Activated T-cell treated with anti-CD3 and anti-CD28 coated beads, Interleukin-2, amount 50 U/mL, for 4 hours (primary cell): Measurements from ENCODE around the gene ID2. TPM values are rescaled to one million over a fixed set of nuclear protein-coding genes. Genes with fewer than 3 reads are reported as not detected.
"Not testable (repeated sequence)": the region's sequence is repeated elsewhere in the genome, so short reads cannot be mapped to it uniquely, and the experiment has no call there.

Experiments used
- ATAC-seq, 2 donors: fragments of 200-7000 bp; cut with Tn5 transposase; one replicate each; pipeline ENCODE4 v1.10.0; 2021
- DNase-seq: peaks from one replicate; pipeline ENCODE4 v3.0.0-alpha.2; 2020
- H3K27me3 Mint-ChIP-seq: one replicate; pipeline ENCODE4 v1.8.0; 2021; ENCODE audit warnings: low read depth, mixed read lengths
- H3K36me3 Mint-ChIP-seq: one replicate; pipeline ENCODE4 v1.8.0; 2022; ENCODE audit warnings: mixed read lengths; ENCODE audit not compliant: insufficient read depth
- H3K4me1 Mint-ChIP-seq: one replicate; pipeline ENCODE4 v1.8.0; 2021; ENCODE audit warnings: low read depth, mixed read lengths
- H3K4me3 Mint-ChIP-seq: one replicate; pipeline ENCODE4 v1.8.0; 2021; ENCODE audit warnings: mild to moderate bottlenecking, moderate library complexity, mixed read lengths
- H3K9me3 Mint-ChIP-seq: one replicate; pipeline ENCODE4 v1.8.0; 2021; ENCODE audit warnings: mixed read lengths
- total RNA-seq, 3 donors: library from RNA; stranded (reverse); gene quantifications; one replicate each; pipeline ENCODE4 v1.2.1, GENCODE V29; 2021

ID2 gene
- total RNA-seq, 3 donors from 2014 or later = 192 to 271 (median 225) TPM

DNA sequence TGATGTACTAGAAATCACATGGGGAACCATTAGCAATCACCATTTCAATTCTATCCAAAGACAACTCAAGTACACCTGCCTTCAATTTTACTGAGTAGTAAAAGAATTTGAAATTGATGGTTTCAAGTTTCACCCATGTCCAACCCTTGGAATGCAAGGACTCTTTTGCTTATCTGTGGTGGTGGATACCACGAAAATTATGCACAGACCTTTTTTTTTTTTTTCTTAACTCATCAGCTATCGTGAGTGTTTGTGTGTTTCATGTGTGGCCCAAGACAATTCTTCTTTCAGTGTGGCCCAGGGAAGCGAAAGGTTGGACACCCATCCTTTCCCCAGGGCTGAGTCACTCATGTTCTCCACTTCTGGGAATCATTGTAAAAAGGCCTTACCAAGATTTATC lies 23.1 kb downstream of the ID2 start:
- peaks cover 2% of the 10 kb centered on the region for H3K27me3 Mint-ChIP-seq
- no peak overlapping the region for H3K4me3 Mint-ChIP-seq
- H3K4me1 Mint-ChIP-seq = no peaks in the 10 kb centered on the region
- no peak for DNase-seq
- H3K9me3 Mint-ChIP-seq = peaks cover 7% of the 10 kb centered on the region
- no peak for ATAC-seq
- no peaks in the 10 kb centered on the region for H3K36me3 Mint-ChIP-seq

DNA sequence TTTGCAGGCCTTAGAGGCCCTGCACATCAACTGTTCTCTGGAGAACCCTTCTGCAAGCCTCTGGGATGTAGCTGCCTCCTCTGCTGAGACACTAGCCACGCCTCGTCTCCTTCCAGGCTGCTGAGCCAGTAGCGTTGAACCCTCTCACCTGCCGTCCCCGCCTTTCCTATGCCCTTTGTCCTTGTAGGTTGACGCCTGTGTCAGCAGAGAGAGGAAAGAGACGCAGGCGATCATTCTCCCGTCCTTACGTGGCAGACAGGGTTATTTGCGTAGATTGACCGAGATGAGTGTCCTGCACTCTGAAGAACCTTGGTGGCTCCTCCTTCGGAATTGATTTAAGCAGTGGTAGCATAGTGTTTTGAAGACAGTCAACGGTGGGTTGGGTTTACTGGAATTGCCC lies 27.8 kb downstream of the ID2 start:
- H3K9me3 Mint-ChIP-seq = peaks cover 7% of the 10 kb centered on the region
- no peaks in the 10 kb centered on the region for H3K36me3 Mint-ChIP-seq
- no peak for ATAC-seq
- no peaks in the 10 kb centered on the region for H3K4me1 Mint-ChIP-seq
- no peak overlapping the region for H3K4me3 Mint-ChIP-seq
- peaks cover 17% of the 10 kb centered on the region for H3K27me3 Mint-ChIP-seq
- DNase-seq = no peak

DNA sequence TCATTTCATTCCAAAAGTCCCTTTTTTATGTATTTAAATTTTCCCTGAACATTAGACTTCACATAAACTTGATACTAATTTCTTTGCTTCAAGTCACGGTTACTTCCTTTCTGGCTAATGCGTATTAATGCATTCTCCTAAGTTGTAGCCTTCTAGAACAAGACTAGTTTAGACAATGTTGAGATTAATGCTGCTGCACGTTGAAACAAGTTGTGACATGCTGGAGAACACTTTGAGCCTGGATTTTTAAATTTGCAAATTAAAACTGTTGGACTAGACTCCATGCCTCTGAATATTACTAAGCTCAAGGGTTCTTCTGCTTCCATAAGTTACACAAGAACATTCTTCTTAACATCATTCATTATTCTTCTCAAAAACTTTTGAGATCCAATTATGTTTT lies 29.1 kb downstream of the ID2 start:
- no peak for DNase-seq
- H3K4me3 Mint-ChIP-seq = no peak overlapping the region
- peaks cover 11% of the 10 kb centered on the region for H3K9me3 Mint-ChIP-seq
- no peaks in the 10 kb centered on the region for H3K36me3 Mint-ChIP-seq
- H3K4me1 Mint-ChIP-seq = no peaks in the 10 kb centered on the region
- no peak for ATAC-seq
- H3K27me3 Mint-ChIP-seq = peaks cover 19% of the 10 kb centered on the region

DNA sequence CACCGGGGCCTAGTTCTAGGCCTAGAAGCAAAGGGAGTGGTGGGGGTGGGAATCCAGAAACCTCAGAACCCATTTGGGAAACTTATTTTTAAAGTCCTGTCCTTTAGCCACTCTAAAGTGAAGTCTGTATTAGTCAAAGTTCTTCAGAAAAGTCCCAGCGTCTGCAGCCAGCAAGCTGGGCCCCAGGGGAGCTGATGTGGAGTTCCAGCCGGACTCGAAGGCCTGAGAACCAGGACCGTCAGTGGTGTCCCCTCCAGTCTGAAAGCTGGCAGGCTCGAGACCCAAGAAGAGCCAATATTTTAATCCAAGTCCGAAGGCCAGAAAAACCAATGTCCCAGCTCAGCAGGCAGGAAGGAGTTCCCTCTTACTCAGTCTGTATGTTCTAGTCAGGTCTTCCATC lies 32.4 kb downstream of the ID2 start:
- Mint-ChIP-seq H3K36me3 (no peaks in the 10 kb centered on the region), H3K4me3 (no peak overlapping the region), H3K27me3 (peaks cover 17% of the 10 kb centered on the region), H3K4me1 (no peaks in the 10 kb centered on the region), H3K9me3 (peaks cover 7% of the 10 kb centered on the region)
- DNase-seq = no peak
- ATAC-seq = no peak

- ATAC-seq (no peak), DNase-seq (no peak)
- Mint-ChIP-seq H3K4me3 (no peak overlapping the region), H3K36me3 (no peaks in the 10 kb centered on the region), H3K27me3 (peaks cover 17% of the 10 kb centered on the region), H3K9me3 (peaks cover 7% of the 10 kb centered on the region), H3K4me1 (no peaks in the 10 kb centered on the region)
These were observed 33.1 kb downstream of the ID2 start for GRCh38 chr2:8714971-8715370.

DNA sequence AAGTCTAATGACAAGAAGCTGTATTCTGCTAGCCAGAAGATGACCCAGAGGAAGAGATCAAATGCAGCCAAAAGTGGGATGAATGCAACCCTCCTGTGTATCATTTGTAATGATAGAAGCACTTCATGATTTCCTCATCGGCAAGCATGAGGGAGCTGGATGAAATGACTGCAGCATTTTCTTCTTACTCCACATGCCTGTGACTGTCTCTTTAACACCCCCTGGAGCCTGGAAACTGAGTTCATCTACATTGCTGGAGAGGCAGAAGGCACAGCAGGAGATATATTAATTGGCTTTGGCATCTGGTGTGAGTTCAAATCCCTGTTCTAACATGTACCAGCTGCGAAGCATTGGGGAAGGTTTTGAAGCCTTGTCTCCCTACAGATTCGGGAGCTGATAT lies 37.7 kb downstream of the ID2 start:
- H3K4me3 Mint-ChIP-seq = no peak overlapping the region
- H3K9me3 Mint-ChIP-seq = peaks cover 7% of the 10 kb centered on the region
- ATAC-seq (no peak), DNase-seq (no peak)
- no peaks in the 10 kb centered on the region for H3K4me1 Mint-ChIP-seq
- no peaks in the 10 kb centered on the region for H3K36me3 Mint-ChIP-seq
- peaks cover 3% of the 10 kb centered on the region for H3K27me3 Mint-ChIP-seq

DNA sequence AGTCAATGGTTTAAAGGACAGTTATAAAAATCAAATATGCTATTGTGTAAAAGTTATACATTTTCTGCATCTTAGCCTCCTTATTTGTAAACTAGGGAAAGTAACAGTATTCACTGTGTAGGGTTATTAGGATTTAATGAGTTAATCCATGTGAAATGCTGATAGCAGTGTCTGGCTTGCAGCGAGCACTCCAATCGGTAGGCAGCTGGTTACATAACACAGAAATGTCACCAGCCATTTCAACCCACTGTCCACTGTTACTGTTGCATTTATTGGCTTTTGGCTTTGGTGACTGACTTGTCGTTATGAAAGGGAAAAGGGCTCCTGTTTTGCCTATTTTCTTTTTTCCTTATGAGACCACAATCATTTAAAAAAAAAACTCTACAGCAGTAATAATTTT lies 38.9 kb downstream of the ID2 start:
- no peaks in the 10 kb centered on the region for H3K27me3 Mint-ChIP-seq
- no peak overlapping the region for H3K4me3 Mint-ChIP-seq
- H3K36me3 Mint-ChIP-seq = no peaks in the 10 kb centered on the region
- H3K4me1 Mint-ChIP-seq = no peaks in the 10 kb centered on the region
- ATAC-seq = no peak
- no peak for DNase-seq
- H3K9me3 Mint-ChIP-seq = peaks cover 5% of the 10 kb centered on the region

GRCh38 chr2:8721410-8721809 lies 39.6 kb downstream of the ID2 start:
- Mint-ChIP-seq H3K4me1 (no peaks in the 10 kb centered on the region), H3K9me3 (no peaks in the 10 kb centered on the region), H3K27me3 (no peaks in the 10 kb centered on the region), H3K4me3 (no peak overlapping the region), H3K36me3 (peaks cover 3% of the 10 kb centered on the region)
- ATAC-seq = no peak
- no peak for DNase-seq

DNA sequence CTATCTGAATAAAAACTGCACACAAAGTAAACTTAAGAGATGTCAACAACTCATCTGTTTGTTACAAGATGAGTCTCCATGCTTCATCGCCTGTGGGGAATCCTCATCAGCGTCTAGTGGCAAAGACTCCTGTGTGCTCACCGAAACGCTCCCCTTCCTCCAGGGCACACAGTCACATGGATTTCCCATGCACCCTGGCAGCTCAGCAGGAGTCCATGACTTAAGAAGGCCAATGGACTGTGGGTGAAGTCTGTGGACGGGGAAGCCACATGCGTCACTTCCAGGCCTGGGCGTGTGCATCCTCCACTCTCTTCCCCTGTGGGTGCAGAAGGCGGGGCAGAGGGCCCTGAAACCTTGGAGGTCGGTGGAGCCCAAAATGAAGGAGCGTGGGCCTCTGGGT lies 41.1 kb downstream of the ID2 start:
- peaks cover 4% of the 10 kb centered on the region for H3K36me3 Mint-ChIP-seq
- no peak overlapping the region for H3K4me3 Mint-ChIP-seq
- ATAC-seq (no peak), DNase-seq (no peak)
- H3K9me3 Mint-ChIP-seq = no peaks in the 10 kb centered on the region
- H3K4me1 Mint-ChIP-seq = no peaks in the 10 kb centered on the region
- no peaks in the 10 kb centered on the region for H3K27me3 Mint-ChIP-seq

GRCh38 chr2:8725838-8726237 lies 44.0 kb downstream of the ID2 start:
- no peak for DNase-seq
- H3K36me3 Mint-ChIP-seq = peaks cover 25% of the 10 kb centered on the region
- H3K27me3 Mint-ChIP-seq = no peaks in the 10 kb centered on the region
- H3K4me1 Mint-ChIP-seq = no peaks in the 10 kb centered on the region
- no peak for ATAC-seq
- H3K9me3 Mint-ChIP-seq = no peaks in the 10 kb centered on the region
- no peak overlapping the region for H3K4me3 Mint-ChIP-seq

- no peak for DNase-seq
- Mint-ChIP-seq H3K4me3 (no peak overlapping the region), H3K9me3 (no peaks in the 10 kb centered on the region), H3K4me1 (no peaks in the 10 kb centered on the region), H3K27me3 (no peaks in the 10 kb centered on the region), H3K36me3 (peaks cover 45% of the 10 kb centered on the region)
- ATAC-seq = no peak
These were observed 46.6 kb downstream of the ID2 start for GRCh38 chr2:8728305-8729015.

DNA sequence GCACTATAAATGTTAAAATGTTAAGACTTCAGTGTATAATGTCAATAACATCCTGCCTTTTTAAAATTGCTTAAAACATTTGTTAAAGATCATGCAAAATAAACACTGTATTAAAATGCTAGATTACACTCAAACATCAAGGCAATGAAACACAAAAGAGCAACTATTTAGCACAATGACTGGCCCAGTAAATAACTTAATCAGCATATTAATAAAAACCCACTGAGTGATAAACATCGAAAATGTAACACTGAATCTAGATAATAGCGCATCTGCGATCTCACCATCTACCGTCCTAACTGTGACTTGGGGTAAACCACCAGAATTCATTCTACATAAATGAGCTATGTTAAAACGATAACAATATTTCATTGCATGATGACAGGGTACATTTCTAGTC lies 47.2 kb downstream of the ID2 start:
- peaks cover 48% of the 10 kb centered on the region for H3K36me3 Mint-ChIP-seq
- H3K4me1 Mint-ChIP-seq, H3K27me3 Mint-ChIP-seq, H3K9me3 Mint-ChIP-seq, H3K4me3 Mint-ChIP-seq, ATAC-seq, DNase-seq: not testable (repeated sequence)

DNA sequence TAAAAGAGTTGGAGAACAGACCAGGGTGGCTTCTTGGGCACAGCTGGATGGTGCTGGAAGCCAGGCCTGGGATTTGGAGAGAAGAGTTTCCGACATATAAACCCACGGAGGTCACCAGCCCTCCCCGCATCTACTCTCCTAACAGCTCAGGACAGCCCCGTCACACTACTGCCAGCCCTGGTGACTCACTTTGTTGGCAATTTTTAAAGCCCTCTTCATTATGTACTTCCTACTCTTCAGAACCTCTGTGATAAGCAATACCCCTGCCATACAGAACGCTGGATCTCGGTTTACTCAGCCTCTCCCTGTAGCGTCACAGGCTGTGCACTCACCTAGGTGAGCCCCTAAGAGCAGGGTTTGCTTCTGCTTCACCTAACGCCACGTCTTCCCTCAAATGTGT lies 48.1 kb downstream of the ID2 start:
- Mint-ChIP-seq H3K36me3 (peaks cover 51% of the 10 kb centered on the region), H3K9me3 (no peaks in the 10 kb centered on the region), H3K27me3 (no peaks in the 10 kb centered on the region), H3K4me3 (no peak overlapping the region), H3K4me1 (no peaks in the 10 kb centered on the region)
- ATAC-seq (no peak), DNase-seq (no peak)

- H3K4me1 Mint-ChIP-seq = no peaks in the 10 kb centered on the region
- no peaks in the 10 kb centered on the region for H3K27me3 Mint-ChIP-seq
- DNase-seq = no peak
- ATAC-seq = no peak
- H3K9me3 Mint-ChIP-seq = no peaks in the 10 kb centered on the region
- no peak overlapping the region for H3K4me3 Mint-ChIP-seq
- H3K36me3 Mint-ChIP-seq = peaks cover 51% of the 10 kb centered on the region
These were observed 50.7 kb downstream of the ID2 start for GRCh38 chr2:8732601-8733000.
